Activated CD4-positive, CD25-positive, alpha-beta regulatory T cell treated with anti-CD3 and anti-CD28 coated beads, Interleukin-2, amount 50 U/mL, for 72 hours (primary cell): ENCODE measurements around the gene DDX42.
"Not testable (repeated sequence)": the region's sequence is repeated elsewhere in the genome, so short reads cannot be mapped to it uniquely, and the experiment has no call there.

ENCODE experiments used
- DNase-seq: peaks from one replicate; pipeline ENCODE4 v3.0.0; 2021

DDX42 gene

GRCh38 chr17:63783522-63783921 lies 9.6 kb downstream of the DDX42 start:
- DNase-seq, result no peak

- no peak for DNase-seq
Observed at GRCh38 chr17:63785556-63785955, 11.6 kb downstream of the DDX42 start.

- DNase-seq, result no peak
Observed at GRCh38 chr17:63786117-63786516, 12.1 kb downstream of the DDX42 start.

GRCh38 chr17:63786971-63787711 lies 13.2 kb downstream of the DDX42 start:
- no peak for DNase-seq

GRCh38 chr17:63790057-63790456 lies 16.1 kb downstream of the DDX42 start:
- no peak for DNase-seq

DNA sequence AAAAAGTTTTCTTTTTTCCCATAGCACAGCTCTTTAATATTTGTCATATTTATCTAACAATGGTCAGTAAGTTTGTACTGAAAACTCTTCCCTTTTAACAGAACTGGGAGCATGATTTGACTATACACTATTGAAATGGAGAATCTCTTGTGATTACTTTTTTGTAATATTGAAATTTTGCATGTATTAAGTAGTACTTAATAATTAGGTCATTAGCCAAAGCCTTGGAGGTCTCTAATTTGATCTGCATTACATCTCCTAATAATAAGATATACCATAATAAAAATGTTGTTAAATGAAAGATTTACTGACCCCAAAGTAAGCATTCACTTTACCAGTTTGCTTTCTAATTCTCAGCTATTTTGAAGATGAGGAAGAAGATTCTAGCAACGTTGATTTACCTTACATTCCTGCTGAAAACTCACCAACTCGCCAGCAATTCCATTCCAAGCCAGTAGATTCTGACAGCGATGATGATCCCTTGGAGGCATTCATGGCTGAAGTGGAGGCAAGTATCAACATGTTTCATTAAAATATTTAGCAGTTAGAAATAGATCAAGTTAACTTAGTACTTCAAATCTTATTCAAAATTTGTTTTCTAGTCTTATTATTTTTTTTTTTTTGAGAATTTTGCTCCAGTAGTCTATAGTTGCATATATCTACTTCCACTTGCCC lies 18.2 kb downstream of the DDX42 start:
- no peak for DNase-seq

DNA sequence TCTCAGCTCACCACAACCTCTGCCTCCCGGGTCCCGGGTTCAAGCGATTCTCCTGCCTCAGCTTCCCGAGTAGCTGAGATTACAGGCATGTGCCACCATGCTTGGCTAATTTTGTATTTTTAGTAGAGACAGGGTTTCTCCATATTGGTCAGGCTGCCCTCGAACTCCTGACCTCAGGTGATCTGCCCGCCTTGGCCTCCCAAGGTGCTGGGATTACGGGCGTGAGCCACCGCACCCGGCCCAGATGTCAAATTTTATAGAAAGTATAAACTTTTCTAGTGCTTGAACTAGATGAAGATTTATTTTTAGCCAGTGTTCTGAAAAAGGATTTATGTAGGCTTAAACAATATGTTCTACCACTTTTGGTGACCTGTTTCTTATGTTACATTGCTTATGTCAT lies 22.4 kb downstream of the DDX42 start:
- DNase-seq, result not testable (repeated sequence)

DNA sequence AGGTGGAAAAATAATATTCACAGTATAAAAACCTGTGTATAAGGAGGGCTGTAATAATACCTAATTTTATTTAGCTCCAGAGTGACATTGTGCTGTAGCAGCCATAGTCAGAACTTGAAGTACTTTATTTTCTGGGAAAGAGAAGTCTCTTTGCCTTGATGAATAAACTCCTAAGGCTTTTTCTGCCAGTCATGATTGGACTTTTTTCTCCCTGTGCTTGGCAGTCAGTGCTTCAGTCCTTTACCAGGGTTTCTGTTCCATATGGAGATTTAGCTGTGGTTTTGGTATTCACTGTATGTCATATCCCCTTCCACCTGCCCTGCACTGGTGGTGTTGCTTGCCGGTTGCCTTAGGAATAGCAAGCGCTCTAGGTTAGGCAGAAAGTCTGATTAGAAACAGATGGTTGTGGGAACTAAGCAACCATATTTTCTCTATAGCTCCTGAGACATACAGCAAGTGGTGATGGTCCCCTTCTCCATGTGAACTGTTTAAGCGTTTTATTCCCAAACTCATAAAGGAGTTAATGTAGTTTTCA lies 24.7 kb downstream of the DDX42 start:
- no peak for DNase-seq

- no peak for DNase-seq
Observed at GRCh38 chr17:63800783-63801182, 26.8 kb downstream of the DDX42 start.

DNA sequence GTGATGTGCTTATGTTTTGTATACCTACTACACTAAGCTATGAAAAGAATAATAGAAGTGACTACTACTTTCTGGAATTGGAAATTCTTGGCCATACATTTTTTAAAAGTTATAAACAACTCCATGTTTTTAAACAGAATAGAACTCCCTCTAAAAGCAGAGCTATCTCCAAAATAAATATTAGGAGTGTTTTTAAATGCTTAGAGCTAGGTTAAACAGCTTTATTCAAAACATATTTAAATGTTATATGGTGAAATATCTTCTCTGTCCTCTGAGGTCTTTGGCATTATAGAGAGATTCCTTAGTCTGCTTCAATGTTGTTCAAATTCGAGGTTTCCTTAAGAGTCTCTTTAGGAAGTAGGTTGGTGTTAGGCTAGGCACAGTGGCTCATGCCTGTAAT lies 30.4 kb downstream of the DDX42 start:
- DNase-seq, result no peak

GRCh38 chr17:63805591-63805990 lies 31.6 kb downstream of the DDX42 start:
- DNase-seq, result no peak

DNA sequence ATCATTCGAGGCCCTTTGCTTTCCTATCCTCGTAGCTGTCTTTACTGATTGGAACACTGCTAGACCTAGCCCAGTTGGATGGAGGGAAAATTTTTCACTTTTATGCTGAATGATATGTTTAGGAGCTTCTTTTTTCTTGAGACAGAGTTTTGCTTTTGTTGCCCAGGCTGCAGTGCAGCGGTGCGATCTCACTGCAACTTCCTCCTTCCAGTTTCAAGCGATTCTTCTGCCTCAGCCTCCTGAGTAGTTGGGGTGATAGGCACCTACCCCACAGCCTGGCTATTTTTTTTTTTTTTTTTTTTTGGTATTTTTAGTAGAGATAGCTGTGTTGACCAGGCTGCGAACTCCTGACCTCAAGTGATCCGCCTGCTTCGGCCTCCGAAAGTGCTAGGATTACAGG lies 36.0 kb downstream of the DDX42 start:
- DNase-seq, result no peak

DNA sequence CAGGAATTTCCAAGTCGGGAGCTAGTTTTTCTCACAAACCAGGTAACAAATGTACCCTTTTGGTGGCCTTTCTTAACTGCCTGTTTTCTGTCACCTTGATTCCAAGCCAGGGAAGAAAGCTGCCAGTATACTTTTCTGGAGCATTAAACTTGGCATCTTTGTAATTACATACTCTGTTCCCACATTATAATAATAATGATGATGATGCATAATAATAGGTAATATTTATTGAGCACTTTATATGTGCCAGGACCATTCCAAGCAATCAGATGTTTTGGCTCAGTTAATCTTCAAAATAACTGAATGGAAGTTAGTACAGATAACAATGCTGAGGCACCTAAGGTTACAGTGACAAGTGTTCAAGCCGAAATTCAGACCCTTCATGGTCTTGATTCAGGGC lies 42.2 kb downstream of the DDX42 start:
- DNase-seq, result no peak

GRCh38 chr17:63816669-63817068 lies 42.7 kb downstream of the DDX42 start:
- no peak for DNase-seq

DNA sequence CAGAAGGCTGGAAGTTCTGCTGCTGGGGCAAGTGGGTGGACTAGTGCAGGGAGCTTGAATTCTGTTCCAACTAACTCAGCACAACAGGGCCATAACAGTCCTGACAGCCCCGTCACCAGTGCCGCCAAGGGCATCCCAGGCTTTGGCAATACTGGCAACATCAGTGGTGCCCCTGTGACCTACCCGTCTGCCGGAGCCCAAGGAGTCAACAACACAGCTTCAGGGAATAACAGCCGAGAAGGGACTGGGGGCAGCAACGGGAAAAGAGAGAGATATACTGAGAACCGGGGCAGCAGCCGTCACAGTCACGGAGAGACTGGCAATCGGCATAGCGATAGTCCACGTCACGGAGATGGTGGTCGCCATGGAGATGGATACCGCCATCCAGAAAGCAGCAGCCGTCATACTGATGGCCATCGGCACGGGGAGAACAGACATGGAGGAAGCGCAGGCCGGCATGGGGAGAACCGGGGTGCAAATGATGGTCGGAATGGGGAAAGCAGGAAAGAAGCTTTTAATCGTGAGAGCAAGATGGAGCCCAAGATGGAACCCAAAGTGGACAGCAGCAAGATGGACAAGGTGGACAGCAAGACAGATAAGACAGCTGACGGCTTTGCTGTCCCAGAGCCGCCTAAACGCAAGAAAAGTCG lies 43.9 kb downstream of the DDX42 start:
- DNase-seq, result no peak

GRCh38 chr17:63819131-63819530 lies 45.2 kb downstream of the DDX42 start:
- no peak for DNase-seq

DNA sequence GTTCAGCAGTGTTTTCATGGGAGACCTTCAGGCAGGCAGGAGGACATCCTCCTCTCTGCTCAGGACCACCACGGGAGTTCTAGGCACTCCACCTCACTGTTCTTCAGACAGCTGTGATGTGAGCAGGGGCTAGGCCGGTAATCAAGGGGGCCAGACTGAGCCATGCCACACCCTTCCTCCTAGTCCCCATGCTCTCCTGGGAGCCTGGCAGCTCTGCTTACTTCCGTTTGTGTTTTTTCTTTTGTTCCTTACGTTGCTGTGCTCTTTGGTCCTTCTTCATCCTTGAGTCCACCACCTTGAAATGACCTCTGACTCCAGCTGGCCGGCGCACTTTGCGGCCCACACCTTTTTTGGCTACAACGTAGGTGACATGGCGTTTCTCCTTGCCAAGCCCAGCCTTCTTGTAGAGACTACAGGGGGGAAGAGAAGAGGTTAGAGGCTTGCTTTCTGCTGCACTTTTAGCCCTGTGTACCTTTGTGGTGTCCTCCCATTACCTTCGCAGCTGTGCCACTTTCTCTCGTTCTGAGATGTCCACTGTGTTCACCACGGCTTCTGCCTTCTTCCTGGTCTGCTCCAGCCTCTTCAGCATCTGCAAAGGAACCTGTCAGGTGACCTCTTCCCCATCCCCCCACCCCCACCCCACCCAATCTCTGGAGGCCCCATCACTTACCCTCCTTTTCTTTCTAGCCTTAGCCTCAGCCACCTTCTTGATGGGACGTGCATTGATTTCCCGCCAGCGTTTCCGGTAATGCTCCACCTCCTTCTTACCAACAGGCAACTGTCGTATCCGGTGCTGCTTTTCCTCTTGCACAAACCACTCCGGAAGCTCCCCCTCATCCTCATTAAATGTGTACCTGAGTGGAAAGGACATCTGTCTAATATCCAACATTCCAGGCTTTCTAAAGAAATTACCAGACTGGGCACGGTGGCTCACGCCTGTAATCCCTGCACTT lies 45.9 kb downstream of the DDX42 start:
- DNase-seq, result no peak

GRCh38 chr17:63820963-63821561 lies 47.1 kb downstream of the DDX42 start:
- no peak for DNase-seq

GRCh38 chr17:63821804-63822203 lies 47.8 kb downstream of the DDX42 start:
- DNase-seq, result no peak

- no peak for DNase-seq
Observed at GRCh38 chr17:63822537-63822936, 48.6 kb downstream of the DDX42 start.

GRCh38 chr17:63823659-63824331 lies 49.8 kb downstream of the DDX42 start:
- DNase-seq, result no peak

- no peak for DNase-seq
Observed at GRCh38 chr17:63824362-63824761, 50.4 kb downstream of the DDX42 start.
